HUDEP-2 (cell line): ENCODE data around the gene MRPS7.

Experiments
- DNase-seq, 76 experiments: peaks; one replicate each; lab custom pipeline; 2025; ENCODE audit not compliant: unreplicated experiment in 76 of 76; lab: John Stamatoyannopoulos, UW

Gene MRPS7

DNA sequence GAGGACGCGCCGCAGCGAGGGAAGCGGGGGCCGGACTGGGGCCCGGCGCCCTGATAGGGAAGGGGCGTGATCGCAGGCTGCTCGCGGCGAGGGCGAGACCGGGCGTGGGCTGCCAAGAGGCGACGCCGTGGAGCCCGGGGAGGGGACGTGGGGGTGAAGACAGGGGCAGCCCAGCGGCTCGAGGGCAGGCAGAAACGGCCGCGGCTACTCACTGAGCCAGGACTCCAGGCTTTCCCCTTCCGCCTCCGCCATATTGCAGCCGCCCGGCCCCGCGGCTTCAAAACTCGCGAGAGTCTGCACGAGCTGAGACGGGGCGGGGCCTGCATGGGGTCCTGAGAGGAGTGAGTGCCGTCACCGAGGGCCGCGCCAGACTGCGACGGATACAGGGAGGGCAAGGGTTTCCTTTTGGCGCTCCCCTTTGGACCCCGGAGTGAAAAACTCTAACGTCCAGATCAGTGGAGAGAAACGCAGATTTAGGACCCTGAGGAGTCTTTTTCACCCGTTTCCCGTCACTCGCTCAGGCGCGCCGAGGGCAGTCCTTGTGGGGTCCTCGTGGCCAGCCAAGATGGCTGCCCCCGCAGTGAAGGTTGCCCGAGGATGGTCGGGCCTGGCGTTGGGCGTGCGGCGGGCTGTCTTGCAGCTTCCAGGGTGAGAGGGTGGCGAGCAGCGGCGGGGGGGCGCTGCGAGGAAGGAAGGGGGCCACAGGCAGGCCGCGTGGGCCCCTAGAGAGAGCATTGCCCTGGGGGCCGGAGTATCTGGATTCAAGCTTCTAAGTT is at the start of gene MRPS7, which contains the start of gene GGA3:
Gene MRPS7, plus strand, starts transcription at position 544 of the 776 bp plus-strand sequence. Its CDS starts 22 bp downstream, at position 566.
Gene GGA3, minus strand, starts transcription at position 271 of the 776 bp plus-strand sequence. Its CDS starts 19 bp downstream, at position 252.
- DNase-seq = peak in 75 of 76 experiments; percentile 46 to 96 (median 88)

DNA sequence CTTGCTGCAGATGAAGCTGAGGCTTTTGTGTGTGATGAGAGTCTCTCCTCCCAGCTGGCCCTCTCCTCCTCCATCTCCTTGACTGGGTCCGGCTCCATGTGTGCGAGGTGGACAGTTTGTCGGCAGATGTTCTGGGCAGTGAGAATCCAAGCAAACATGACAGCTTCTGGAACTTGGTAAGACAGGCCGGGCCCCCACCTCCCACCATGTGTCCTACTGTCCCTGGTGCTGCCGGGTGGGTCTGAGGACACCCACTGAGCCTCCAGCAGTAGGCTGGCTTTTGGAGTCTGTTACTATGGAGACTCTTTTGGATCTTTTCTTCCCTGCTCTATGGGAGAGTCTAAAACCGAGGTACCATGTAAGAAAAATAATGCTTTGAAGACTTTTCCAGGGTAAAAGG is 43.5 kb upstream of the MRPS7 start:
- DNase-seq = no peak

DNA sequence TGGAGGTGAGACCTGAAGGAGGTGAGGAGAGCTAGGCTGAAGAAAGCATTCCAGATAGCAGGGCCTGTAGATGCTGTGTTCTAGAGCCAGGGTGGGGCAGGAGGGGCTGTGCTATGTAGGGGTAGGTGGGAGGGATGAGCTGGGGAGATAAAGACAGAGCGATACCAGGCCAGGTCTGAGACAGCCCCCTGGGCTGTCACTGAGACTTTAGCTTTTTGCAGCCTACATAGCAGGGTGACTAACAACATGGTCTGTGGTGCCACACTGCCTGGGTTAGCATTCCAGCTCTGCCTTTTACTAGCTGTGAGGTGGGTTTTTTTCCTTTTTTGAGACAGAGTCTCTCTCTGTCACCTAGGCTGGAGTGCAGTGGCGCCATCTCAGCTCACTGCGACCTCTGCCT is 41.9 kb upstream of the MRPS7 start:
- DNase-seq = no peak

DNA sequence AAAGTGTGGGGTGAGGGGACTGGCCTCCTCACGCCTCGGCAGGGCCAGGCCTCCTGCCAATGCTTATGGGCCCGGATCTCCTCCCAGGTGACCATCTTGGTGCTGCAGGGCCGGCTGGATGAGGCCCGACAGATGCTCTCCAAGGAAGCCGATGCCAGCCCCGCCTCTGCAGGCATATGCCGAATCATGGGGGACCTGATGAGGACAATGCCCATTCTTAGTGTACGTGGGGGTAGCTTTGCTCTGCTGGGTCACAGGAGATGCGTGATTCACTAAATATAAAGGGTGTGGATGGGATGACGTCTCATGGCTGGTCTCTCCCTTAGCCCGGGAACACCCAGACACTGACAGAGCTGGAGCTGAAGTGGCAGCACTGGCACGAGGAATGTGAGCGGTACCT is 36.7 kb upstream of the MRPS7 start:
- DNase-seq = no peak

DNA sequence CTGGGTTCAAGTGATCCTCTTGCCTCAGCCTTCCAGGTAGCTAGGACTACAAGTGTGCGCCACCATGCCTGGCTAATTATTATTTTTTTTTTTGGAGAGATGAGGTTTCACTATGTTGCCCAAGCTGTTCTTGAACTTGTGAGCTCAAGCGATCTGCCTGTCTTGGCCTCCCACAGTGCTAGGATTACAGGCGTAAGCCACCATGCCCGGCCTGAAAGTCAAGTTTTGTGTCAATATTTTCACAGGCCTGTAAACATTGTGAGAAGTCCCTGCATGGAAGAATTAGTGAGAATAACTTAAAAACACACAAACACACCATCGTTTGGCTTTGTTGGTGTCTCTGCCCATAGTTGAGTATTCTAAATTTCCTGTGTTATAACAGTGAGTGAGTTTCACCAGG is 34.0 kb upstream of the MRPS7 start:
- no peak for DNase-seq

DNA sequence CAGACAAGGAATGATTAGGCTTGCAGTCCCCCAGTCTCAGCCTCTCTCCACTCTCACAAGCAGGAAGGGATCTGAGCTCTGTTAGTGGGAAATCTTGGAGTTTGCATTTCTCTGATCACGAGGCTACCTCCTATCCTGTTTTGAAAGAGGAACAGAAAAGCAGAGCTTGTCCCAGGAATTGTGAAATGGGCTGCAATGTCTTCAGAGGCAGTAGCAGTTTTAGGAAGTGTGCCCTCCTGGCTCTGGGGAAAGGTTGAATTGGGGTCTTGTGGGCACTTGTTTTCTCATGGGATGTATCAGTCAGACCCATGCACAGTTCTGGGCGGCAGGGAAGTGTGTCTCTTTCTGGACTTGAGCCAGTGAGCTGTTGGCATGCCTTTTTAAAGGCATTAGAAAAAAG is 33.4 kb upstream of the MRPS7 start:
- DNase-seq = no peak

DNA sequence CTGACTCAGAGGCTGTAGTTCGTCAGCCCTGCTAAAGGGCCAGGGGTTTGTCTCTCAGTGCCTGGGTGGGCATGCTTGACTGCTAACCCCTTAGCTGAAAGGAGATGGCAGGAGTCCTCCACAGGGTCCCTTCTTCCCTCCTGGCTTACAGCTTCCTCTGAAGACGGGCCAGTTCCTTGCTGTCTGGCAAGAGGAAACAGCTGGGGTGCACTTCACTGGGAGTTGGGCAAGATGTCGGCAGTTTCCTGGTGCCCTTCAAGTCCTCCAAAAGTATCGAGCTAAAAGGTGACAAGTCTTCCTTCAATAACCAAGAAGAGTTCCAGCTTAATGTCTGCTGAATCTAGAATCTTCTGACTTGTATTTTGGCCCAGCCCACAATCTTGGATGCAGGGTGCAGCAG is 32.8 kb upstream of the MRPS7 start:
- no peak for DNase-seq

DNA sequence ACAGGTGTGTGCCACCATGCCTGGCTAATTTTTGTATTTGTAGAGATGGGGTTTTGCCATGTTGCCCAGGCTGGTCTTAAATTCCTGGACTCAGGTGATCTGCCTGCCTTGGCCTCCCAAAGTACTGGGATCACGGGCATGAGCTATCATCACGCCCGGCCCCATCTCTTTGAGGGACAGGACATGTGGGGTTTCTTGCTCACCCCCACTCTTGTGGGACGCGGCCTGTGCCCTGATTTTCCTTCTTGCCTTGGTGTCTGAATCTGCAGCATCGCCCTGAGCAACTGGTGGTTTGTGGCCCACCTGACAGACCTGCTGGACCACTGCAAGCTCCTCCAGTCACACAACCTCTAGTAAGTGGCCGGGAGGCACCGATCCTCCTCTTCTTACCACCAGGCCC is 30.6 kb upstream of the MRPS7 start:
- DNase-seq = no peak

DNA sequence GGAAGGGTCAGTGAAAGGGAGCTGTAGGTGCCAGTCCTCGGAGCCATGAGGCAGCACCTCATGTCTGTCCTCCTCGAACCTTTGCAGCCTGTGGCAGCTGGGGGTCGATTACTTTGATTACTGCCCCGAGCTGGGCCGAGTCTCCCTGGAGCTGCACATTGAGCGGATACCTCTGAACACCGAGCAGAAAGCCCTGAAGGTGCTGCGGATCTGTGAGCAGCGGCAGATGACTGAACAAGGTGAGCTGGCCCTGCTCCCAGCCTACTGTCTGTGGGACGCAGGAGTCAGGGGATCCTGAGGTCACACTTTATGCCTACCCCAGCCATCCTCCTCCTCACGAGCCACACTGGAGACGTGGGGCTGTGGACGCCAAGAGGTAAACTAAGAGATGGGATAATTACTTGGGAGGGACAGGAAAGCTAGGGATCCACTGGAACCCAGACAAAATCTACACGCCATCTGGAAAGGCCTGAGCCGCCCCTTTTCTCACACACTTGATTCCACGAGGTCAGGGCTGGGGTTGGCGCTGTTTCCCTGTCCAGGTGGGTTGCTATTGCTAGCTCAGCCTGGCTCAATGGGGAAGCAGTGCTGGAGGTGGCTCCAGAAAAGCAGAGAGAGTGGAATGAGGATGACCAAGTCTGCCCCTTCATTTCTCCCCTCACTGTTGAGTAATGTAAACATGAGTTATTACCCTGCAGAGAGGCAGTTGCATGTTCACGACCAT is 29.8 kb upstream of the MRPS7 start:
- DNase-seq = no peak

DNA sequence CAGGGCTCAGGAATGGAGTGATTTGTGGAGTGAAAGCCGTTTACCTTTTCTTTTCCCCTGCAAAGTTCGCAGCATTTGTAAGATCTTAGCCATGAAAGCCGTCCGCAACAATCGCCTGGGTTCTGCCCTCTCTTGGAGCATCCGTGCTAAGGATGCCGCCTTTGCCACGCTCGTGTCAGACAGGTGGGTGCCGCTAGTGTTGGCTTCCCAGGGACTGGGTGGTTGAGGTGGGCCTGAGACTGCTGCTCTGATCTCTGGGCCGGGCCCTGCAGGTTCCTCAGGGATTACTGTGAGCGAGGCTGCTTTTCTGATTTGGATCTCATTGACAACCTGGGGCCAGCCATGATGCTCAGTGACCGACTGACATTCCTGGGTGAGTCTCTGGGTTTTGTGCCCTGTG is 28.9 kb upstream of the MRPS7 start:
- DNase-seq = no peak

DNA sequence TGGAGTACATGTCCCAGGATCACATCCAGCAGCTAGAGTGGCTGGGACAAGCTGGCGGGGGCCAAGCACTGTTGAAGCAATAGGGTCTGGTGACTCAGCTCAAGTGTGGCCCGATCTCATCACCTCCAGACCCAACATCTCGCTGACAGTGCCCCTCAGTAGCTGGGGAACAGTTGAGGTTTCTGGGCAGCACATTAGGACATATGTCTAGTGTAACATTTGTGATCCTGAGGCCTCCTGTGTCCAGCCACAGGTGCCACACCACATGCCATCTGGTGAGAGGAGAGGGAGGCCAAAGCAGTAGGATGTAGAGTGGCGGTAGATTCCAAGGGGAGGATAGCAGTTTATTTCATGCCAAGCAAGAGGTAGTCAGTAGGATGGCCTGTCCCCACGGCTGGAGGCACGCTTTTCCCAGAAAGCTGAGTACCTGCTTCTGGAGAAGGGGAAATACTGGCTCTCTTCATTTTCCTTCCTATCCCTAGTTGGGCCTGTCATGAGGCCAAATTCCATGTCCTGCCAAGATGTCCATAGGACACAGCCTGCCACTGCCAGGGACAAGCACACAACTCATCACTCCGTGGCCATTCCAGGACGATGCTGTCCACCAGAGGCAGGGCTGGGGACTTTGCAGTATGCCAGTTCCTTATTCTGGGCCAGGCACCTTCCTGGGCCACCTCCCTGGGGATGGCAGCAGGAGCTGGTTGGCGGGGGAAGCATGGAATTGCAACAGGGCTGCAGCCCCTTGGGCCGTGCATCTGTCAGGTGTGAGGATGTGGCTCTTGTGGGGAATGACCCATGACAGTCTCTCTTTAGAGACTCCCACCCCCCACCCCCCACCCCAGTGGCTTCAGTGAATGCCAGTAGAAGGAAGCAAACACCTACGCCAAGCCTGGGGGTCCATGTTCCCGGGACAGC is 24.3 kb upstream of the MRPS7 start:
- no peak for DNase-seq

DNA sequence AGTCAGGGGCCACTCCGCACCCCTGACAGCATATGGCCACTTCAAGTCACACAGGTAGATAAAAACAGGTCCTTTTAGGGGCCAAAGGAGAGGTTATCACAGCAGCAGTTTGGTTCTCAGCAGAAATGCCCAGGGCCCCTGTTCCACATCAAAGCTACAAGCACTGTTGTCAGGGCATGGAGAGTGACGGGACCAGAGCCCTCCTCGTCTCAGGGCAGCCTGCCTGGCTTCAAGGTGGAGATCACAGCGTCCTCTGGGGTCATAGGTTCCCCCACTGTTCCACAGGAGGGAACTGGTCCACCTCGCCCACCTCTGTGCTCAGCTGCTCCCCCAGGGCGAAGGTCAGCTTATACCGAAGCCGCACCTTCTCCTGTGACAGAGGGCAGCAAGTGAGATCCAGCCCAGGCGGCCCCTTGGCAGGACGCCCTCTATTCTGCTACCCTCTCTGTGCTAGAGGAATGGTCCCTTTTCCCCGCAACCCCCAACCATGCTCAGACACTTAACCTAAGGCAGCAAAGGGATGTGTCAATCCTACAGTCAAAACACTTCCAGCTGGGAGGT is 23.6 kb upstream of the MRPS7 start:
- no peak for DNase-seq

DNA sequence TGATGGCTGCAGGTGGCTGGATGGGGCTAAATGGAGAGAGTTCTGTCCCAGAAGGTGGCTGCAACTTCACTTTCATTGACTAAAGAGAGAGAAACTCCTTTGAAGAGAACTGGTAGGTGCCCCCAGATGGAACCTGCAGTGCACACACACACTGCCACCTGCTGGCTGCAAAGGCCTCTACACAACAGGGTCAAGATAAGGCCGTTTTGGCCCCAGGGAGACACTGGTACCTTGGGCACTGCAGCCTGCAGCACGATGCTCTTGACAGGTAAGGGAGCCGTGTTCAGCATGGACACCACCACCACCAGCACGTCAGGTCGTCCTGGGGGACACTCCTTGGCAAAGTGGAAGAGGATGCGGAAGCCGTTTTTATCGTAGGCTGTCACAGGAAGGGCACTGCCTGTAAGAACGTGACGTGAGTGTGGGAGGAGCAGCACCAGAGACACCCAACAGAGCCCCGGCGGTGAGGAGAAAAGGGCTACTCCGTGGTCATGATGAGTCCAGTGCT is 22.9 kb upstream of the MRPS7 start:
- DNase-seq = peak in 66 of 76 experiments; percentile 10 to 71 (median 48)

DNA sequence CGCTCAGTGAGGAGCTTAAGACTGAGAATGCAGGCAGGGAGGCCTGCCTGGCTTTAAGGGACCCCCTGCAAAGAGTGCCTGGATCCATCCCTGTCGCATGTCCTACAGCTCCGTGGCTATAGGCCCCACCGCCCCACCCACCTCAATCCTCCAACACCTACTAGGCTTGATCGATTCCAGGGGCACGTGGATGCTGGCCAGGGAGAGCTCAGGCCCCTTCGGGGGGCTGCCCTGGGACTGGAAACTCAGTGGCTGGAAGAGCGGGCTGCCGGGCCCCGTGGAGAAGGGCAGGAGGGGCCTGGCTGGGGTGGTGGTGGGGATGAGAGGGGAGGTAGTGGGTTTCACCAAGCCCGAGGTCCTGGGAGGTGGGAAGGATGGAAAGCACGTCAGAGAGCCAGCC is 22.5 kb upstream of the MRPS7 start:
- DNase-seq = no peak

DNA sequence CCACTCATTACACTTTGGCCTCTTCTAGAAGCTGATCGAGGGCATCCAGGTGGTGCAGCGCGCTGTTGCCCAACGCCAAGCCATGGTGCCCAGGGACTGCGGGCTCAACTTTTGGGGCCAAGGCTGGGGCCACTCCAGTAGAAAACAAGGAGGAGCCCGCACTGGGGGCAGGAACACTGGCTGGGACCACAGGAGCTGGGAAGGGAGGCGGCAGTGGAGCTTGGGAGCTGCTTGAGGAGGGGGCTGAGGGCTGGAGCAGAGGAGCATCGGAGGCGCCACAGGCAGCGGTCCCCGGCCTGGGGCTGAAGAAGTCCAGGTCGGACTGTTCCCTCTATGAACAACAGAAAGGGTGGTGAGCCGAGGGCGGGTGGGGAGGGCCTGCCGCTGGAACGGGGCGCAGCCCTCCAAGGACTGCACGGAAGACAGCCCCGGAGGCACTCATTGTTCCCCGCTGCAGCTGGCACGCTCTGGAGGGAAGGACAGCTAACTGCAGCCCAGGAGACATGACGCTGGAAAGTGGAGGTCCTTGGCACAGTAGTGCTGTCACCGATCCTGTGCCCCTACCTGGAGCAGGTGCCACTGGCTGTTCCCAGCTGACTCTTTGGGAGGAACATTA is 21.8 kb upstream of the MRPS7 start:
- DNase-seq = no peak

DNA sequence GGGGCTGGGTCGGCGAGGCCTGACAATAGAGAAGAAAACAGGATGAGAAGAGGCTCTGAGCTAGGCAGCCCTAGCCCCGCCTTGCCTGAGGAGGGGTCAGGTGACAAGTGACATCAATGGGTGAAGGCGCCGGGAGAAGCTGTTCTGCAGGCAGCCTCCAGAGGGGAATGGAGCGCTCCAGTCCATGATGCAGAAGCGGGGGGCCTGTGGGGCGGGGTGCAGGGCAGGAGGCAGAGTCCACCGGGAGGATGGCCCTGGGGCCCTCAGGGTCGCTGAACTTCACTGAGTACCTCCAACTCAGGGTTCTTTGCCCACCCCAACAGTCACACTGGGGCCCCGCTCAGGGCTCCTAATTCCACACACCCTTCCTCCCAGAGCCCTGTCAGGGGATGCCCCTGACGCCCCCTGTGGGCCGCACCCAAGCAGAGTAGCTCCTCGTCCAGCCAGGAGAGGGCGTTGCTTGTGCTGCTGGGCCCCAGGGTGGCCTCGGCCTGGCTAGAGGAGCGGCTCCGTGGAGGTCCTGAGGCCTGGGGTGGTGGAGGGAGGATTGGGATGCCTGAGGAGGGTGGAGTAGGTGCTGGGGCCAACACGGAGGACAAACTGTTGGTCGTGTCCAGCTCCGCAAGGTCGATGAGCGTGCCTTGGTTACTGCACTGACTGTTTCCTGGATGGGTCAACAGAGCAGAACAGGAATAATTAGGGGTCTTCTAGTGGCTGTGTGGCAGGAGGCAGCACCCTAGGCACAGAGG is 21.1 kb upstream of the MRPS7 start:
- peak in 35 of 76 experiments; percentile 8 to 46 (median 20) for DNase-seq

DNA sequence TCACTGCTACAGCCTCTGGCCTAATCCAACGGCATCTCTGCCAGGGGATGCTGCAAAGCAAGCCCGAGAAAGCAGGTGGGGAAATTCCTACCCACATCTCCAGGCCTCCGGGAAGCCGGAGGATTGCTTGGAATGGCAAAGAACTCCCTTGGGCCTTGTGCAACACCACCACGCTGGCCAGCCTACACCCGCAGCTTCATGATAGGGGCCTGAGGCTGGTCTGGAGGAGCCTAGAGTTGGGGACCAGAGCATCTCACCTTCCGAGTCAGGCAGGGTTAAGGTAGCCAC is 20.6 kb upstream of the MRPS7 start:
- no peak for DNase-seq

DNA sequence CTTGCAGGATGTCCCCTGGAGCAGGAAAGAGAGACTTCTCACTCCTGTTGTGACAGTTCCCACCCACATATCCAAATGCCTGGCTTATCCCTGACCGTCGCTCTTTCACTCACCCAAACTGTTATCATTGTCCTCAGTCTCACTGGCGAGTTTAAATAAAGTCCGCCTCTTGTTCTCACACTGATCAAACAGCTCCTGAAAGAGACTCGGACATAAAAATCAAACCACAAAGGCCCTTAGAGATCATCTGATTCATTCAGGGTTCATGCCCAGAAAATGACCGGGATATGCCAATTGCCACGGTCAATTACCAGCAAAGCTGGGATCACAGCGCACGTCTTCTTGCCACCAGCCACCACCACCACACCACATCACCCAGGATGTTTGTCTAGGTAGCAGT is 20.2 kb upstream of the MRPS7 start:
- DNase-seq = no peak

DNA sequence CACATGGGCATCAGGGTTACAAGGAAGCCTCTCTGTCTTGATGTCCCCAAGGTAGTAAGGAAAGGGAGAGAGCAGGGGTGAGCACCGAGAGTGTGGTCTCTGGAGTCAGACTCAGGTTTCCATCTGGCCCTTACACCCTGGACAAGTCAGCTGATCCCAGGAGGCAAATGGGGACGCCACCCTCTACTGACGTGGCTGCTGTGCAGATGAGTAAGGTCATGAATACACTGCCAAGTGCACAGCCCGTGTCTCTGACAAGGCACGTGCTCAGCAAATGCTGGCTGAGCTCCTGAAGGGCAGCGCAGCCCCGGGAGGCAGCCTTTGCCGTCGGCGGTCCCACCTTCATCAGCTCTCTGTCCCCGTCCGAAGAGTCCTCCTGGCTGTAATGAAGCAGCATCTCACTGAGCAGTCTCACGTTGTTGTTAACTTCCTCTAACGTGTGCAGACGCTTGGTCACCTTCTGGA is 19.7 kb upstream of the MRPS7 start:
- DNase-seq = peak in 1 of 76 experiments; percentile 5
